GM18873 (cell line): ENCODE results near the gene HLA-E.

Experiments
- ATAC-seq: cut with Tn5 transposase; IDR thresholded peaks from one replicate; pipeline ENCODE4 v1.9.1; 2021; ENCODE audit warnings: mild to moderate bottlenecking, moderate library complexity, moderate number of reproducible peaks; ENCODE audit not compliant: unreplicated experiment, low FRiP score

The HLA-E gene

DNA sequence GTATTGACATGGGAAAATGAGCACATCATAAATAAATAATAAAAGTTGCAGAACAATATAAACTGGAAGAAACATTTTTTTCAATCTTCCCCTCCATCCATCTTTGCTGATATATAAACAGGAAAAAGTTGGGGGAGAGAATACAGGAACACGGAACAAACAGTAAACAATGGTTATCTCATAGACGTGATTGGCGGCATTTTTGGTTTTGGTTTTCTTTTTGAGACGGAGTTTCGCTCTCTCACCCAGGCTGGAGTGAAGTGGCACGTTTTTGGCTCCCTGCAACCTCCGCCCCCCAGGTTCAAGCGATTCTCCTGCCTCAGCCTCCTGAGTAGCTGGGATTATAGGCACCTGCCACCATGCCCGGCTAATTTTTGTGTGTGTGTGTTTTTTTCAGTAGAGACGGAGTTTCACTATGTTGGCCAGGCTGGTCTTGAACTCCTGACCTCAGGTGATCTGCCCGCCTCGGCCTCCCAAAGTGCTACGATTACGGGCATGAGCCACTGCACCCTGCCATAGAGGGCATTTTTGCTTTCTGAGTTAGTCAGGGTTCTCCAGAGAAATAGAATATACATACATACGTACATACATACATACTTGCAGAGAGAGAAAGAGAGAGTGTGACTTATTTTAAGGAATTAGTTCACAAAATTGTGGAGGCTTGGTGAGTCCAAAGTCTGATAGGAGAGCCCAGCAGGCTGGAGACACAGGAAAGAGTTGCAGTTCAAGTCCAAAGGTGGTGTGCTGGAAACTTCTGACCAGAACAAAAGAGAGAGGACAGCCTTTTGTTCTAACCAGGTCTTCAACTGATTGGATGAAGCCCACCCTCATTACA lies 44.4 kb downstream of the HLA-E start:
- ATAC-seq, result no peak

GRCh38 chr6:30537931-30538330 lies 48.6 kb downstream of the HLA-E start:
- ATAC-seq, result no peak

DNA sequence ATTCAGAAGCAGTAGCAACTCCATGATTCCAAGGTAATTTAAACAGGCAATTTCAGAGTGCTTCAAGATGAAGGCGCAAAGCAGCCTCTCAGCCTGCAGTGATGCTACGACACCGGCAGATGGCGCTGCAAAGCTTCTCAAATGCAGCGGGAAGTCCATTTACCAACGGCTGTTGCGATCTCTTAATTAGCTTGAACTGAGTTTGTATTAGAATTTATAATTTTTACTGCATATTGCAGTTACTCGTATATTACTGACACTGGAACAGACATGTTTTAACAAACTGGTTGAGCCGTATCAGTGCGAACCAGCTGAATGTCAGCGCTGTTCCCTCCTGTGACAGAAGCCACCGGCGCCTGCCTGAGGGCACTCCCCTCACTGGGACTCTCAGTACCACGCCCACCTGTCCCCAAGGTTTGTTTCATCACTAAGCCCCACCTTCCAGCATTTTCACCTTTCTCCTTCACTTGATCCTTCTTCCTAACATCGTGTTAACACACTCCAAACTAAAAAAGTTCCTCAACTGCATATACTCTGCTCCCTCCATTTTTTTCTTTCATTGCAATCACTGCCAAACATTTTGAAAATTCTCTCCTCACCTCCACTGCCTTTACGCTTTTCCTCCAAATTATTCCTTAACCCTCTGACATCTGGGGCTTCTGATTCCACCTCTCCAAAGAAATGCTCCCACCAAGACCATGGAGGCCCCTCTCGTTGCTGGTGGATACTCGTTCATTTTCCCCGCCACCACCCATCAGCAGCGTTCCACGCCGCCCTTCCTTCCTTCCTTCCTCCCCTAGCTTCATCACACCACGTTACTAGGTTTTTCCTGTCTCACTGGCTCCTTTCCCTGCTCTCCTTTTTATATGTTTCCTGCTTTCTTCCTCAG lies 52.5 kb downstream of the HLA-E start:
- no peak for ATAC-seq

DNA sequence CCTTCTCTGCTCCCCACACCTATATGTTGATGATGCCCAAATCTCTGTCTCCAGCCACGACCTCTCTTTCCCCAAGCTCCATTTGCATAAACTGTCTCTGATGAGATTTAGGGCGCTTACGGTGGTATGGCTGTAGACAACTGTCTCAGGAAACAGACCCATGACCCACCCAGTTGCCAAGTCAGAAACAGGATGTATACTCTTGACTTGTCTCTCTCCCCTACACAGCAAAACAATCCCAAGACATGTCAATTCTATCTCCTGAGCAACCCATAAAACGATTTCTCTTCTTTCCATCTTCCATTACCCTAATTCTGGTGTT lies 53.1 kb downstream of the HLA-E start:
- no peak for ATAC-seq

DNA sequence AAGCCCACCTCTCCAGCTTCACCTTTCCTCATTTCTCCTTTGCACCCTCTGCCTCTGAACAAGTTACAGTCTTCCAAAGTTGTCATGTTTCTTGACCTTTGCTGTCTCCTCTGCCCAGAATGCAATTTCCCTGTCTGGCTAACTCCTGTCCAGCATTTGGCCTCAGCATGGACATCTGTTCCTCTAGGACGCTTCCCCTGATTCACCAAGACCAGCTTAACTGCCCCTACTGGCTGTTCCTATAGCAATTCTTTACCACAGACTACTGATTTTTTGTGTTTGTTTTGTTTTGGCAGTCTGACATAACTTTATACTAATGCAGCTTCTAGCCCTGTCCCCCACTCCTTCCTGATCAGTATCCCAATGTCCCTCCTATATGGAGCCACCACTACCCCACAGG lies 53.6 kb downstream of the HLA-E start:
- no peak for ATAC-seq
